ENCODE data around the gene RPRM.
A peak's percentile ranks its signal among the peaks of the same experiment; 100 is the strongest.
"Not testable (repeated sequence)": the region's sequence is repeated elsewhere in the genome, so short reads cannot be mapped to it uniquely, and the experiment has no call there.

RPRM gene

DNA sequence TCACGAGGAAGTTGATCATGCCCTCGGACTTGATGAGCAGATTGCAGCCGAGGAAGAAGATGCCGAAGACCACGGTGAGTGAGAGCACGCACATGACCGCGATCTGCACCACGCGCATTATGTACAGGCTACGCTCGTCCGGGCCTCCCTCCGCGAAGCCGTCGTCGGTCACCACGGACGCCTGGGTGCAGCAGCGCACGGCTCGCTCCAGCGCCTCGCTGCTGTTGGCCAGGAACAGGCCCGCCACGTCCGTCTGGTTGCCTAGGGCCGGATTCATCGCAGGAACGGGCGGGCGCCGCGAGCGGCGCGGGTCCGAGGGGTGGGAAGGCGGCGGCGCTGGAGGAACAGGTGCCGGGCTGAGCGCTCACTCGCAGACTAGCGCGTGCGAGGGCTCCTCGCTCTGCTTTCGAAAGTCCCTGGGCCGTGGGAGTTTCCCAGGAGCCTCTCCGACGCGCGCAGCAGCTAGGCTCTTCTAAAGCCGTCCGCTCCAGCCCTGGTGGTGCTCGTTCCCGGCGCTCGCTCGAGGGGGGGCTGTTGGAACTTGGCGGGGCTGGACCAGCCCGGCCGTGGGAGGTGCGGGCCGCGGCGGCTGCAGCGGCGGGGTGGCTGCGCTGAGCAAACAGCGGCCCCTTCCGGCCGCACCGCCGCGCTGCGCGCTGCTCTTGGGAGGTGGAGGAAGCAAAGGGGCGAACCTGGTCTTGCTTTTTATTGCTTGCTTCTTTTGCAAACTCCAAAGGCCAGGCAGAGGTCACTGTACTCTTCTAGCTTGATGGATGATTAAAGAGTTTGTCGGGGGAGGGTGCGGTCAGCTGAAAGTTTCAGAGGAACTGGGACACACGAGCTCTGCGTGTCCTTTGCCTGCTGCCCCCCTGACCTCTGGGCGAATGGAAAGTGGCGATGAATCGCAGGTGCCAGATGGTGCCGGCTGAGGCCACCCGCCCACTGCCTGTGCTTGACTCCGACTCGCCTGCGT is at the start of gene RPRM:
Gene RPRM (minus strand): TSS at position 474 of the 973 bp plus-strand sequence. CDS start 197 bp downstream, at position 277.
- no peak within 1 kb of the TSS for H3K27ac ChIP-seq
- TF ChIP-seq, protein P1, sequence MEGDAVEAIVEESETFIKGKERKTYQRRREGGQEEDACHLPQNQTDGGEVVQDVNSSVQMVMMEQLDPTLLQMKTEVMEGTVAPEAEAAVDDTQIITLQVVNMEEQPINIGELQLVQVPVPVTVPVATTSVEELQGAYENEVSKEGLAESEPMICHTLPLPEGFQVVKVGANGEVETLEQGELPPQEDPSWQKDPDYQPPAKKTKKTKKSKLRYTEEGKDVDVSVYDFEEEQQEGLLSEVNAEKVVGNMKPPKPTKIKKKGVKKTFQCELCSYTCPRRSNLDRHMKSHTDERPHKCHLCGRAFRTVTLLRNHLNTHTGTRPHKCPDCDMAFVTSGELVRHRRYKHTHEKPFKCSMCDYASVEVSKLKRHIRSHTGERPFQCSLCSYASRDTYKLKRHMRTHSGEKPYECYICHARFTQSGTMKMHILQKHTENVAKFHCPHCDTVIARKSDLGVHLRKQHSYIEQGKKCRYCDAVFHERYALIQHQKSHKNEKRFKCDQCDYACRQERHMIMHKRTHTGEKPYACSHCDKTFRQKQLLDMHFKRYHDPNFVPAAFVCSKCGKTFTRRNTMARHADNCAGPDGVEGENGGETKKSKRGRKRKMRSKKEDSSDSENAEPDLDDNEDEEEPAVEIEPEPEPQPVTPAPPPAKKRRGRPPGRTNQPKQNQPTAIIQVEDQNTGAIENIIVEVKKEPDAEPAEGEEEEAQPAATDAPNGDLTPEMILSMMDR (conservative IDR thresholded peaks at IDR 0.05): peak; percentile 71
- TF ChIP-seq ZFX (IDR thresholded peaks at IDR 0.05): no peak

- TF ChIP-seq, protein P1 (conservative IDR thresholded peaks at IDR 0.05): peak; percentile 80
- TF ChIP-seq ZFX (IDR thresholded peaks at IDR 0.05): no peak
- no peak overlapping the region for H3K27ac ChIP-seq
Measured at GRCh38 chr2:153519257-153519875, 40.8 kb upstream of the RPRM start.

- no peak overlapping the region for H3K27ac ChIP-seq
- TF ChIP-seq, protein P1 (conservative IDR thresholded peaks at IDR 0.05): no peak
- no peak for TF ChIP-seq ZFX (IDR thresholded peaks at IDR 0.05)
Measured at GRCh38 chr2:153512331-153512730, 33.8 kb upstream of the RPRM start.

DNA sequence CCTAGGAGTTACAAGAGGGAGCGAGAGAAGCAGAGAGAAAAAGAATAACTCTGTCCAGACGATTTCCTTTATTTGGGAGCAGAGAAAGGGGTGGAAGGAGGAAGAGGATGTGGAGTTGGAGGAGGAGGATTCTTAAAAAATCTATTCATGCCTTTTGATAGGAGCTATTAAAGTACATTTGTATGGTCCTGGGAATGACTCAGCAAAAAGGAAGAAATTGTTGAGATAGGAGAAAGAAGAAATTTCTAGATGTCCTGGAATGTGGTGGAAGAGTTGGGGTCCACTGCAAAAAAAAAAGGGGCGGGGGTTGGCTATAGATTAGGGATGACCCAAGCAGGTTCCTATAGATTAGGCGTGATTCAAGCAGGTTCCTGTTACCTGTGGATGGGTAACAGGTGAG is 32.4 kb upstream of the RPRM start:
- TF ChIP-seq ZFX (IDR thresholded peaks at IDR 0.05): no peak
- TF ChIP-seq, protein P1 (conservative IDR thresholded peaks at IDR 0.05): no peak
- no peak overlapping the region for H3K27ac ChIP-seq

- H3K27ac ChIP-seq: no peak overlapping the region
Measured at GRCh38 chr2:153509133-153509532, 30.6 kb upstream of the RPRM start.

GRCh38 chr2:153506499-153506898 is 27.9 kb upstream of the RPRM start:
- H3K27ac ChIP-seq: not testable (repeated sequence)

More at GRCh38 chr2:153509133-153509532, 30.6 kb upstream of the RPRM start:
- TF ChIP-seq, protein P1 (conservative IDR thresholded peaks at IDR 0.05): no peak
- no peak for TF ChIP-seq ZFX (IDR thresholded peaks at IDR 0.05)

GRCh38 chr2:153499439-153499838 is 20.9 kb upstream of the RPRM start:
- TF ChIP-seq ZFX (IDR thresholded peaks at IDR 0.05): no peak
- TF ChIP-seq, protein P1 (conservative IDR thresholded peaks at IDR 0.05): no peak
- H3K27ac ChIP-seq: no peak overlapping the region

Data from C4-2B (cell line).